PC-9 (cell line): ENCODE results near the gene CATSPER4.

Source experiments
- EZH2 ChIP-seq: fragments of 200-600 bp; sonication (generic); IDR thresholded peaks from 2 replicates; pipeline ENCODE4 v1.8.0; 2017; ENCODE audit warnings: antibody characterized with exemption, low read depth
- TF ChIP-seq, protein P1 (sequence below): fragments of 200-600 bp; sonication (generic); conservative IDR thresholded peaks from 2 replicates; pipeline ENCODE4 v1.6.1; 2017; ENCODE audit warnings: mixed run types, antibody characterized with exemption, mild to moderate bottlenecking, moderate library complexity

DNA sequence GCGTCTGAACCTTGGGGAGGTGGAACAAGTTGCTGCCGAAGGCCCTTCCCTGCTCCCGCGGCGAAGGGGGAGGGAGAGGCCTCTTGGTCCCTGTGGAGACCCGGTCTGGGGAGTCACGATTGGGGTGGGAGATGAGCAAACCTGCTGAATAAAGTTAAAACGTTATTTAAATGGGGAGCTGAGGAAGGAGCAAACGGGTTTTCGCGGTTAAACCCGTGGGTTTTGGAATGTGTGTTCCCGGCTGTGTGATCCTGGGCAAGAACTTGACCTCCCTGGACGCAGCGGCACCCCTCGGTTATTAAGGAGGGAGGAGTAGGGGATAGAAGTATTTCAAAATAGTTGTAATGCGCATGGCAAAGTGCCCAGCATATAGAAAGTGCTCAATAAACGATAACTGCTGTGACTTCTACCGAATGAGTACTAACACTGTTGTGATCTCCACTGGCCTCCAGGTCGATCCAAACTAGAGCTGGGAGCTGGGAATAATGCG is 28.1 kb upstream of the CATSPER4 start:
- 0 out of 2 replicates have a peak, but pooled peaks have one; percentile 31 for TF ChIP-seq EZH2
- TF ChIP-seq, protein P1, sequence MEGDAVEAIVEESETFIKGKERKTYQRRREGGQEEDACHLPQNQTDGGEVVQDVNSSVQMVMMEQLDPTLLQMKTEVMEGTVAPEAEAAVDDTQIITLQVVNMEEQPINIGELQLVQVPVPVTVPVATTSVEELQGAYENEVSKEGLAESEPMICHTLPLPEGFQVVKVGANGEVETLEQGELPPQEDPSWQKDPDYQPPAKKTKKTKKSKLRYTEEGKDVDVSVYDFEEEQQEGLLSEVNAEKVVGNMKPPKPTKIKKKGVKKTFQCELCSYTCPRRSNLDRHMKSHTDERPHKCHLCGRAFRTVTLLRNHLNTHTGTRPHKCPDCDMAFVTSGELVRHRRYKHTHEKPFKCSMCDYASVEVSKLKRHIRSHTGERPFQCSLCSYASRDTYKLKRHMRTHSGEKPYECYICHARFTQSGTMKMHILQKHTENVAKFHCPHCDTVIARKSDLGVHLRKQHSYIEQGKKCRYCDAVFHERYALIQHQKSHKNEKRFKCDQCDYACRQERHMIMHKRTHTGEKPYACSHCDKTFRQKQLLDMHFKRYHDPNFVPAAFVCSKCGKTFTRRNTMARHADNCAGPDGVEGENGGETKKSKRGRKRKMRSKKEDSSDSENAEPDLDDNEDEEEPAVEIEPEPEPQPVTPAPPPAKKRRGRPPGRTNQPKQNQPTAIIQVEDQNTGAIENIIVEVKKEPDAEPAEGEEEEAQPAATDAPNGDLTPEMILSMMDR: no peak
